Measurements from ENCODE around the gene MKRN2OS.

The MKRN2OS gene, protein sequence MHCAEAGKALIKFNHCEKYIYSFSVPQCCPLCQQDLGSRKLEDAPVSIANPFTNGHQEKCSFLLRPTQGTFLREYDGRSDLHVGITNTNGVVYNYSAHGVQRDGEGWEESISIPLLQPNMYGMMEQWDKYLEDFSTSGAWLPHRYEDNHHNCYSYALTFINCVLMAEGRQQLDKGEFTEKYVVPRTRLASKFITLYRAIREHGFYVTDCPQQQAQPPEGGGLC

DNA sequence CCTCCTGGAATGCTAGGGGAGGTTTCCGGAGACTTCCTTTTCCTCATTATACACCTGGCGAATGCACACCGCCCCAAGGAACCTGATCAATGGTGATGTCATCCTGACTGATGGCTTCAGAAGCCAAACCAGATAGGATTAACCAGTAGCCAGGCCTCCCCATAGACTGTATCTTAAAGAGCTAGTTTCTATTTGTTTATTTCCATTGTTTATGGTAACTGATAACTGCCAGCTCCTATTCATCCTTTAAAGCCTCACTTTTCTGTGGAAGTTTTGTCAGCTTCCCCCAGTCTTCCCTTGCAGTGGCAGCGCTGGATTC is at the start of gene MKRN2OS:
Gene MKRN2OS (minus strand): TSS at position 27 of the 319 bp plus-strand sequence. CDS start 35 bp downstream, outside the sequence.
- DNase-seq: peak; percentile 38

DNA sequence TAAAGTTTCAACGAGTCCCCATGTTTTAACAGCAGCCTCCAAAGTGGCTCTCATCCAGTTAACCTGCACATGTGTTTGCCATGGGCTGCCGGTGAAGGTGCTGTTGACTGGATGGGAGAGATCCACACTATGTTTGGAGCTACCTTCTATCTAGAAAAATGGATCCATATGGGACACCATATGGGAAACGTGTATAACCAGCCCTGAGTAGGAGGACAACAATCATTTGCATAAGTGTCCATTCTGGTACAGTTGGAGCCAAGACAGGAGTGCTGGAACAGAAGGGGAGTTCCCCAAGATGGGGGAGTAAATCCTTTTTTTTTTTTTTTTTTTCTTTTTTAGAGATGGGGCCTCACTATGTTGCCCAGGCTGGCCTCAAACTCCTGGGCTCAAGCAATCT is 48.2 kb upstream of the MKRN2OS start:
- no peak for DNase-seq

DNA sequence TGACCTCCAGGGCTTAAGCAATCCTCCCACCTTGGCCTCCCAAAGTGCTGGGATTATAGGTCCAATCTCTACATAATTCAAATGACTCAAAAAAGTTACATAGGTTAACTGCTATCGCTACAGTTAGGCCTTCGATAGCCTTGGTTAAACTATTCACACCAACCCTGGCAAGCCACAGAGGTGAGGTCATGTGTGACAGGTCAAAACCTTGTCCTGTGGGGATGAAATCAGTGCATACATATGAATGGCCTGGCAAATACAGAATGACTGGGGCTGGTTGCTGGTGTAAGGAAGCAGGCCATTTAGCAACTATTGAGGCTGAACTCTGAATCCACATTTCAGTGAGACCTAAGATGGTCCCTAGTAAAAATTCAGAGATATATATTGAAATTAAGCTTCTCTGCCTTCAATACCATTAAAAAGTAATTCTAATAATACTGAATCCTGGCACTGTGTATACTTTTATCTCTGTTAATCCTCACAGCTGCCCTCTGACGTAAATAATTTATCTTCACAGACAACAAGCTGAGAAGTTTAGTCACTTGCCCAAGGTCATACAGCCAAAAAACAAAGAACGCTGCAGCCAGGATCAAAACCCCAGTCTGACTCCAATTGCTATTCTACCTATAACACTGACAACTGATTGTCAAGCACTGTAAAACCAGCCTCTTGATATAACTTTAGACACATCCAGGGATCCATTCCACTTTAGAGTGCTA is 46.9 kb upstream of the MKRN2OS start:
- DNase-seq: no peak

DNA sequence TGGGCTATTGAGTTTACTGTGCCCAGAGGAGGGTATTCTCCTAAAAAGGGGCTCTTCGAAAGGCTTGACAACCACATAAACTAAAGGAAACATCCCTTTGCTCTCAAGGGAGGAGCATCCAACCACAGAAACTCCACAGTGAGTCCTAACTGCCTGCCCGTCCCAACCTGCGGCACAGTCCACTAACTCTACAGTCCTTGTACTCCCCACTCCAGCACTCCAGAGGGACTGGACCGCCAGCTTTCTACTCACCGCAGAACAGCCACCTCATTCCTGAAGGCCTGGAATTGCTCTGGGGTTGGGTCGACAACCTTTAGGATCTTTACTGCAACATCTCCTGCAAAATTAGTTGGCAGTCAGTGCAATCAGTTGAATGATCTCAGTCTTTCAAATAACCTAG is 46.2 kb upstream of the MKRN2OS start:
- DNase-seq: no peak

DNA sequence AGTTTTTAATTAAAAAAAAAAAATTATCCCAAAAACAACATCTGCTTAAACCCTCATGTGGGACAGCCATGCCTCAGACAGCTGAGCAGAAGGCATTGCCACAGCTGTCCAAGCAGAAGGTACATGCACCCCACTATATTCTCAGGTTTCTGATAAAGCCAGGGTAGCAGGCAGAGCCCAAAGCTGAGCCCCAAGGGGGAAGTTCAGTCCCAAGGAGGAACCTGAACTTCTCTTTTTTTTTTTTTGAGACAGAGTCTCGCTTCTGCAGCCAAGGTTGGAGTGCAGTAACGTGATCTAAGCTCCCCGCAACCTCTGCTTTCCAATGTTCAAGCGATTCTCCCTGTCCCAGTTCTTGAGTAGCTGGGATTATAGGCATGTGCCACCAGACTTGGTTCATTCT is 44.8 kb upstream of the MKRN2OS start:
- DNase-seq: no peak

DNA sequence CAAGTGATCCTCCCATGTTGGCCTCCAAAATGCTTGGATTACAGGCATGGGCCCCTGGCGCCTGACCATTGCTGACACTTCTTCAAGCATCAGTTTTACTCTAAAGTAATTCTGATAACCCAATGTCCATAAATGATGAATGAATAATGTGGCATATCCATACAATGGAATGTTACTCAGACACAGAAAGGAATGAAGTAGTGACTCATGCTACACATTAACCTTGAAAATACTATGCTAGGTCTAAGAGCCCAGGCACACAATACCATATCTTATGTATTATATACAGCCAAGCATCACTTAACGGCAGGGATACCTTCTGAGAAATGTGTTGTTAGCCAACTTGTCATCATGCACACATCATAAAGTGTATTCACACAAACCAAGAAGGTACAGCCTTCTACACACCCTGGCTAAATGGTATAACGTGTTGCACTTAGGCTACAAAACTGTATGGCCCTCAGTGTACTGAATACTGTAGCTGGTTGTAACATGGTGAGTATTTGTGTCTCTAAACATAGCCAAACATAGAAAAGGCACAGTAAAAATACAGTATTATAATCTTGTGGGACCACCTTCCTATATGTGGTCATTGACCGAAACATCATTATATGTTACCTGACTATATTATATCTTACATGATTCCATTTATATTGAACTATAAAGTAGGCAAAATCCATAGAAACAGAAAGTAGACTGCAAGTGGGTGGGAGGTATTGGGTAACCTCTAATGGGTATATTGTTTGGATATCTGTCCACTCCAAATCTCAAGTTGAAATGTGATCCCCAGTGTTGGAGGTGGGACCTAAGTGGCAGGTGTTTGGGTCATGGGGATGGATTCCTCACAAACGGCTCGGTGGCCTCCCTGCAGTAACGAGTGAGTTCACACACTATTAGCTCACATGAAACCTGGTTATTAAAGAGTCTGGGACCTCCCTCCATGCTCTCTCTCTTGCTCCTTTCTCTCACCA is 43.0 kb upstream of the MKRN2OS start:
- DNase-seq: peak; percentile 79

DNA sequence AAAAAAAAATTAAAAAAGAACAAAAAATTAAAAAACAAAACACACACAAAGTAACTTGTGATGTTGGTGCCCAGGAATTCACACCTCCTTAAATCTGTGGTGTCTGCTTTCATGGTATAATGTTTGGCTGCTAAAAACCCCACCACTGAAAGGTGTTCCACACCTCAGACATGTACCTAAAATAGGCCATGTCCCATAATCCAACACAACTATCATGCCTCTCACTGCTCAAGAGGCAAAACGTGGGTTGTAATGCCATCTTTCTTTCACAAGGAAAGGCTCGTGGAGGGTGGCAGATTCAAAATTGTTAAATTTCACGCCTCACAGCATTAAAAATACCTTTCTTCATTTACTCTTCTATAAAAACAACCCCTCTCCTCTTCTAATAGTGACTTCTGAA is 41.1 kb upstream of the MKRN2OS start:
- no peak for DNase-seq

DNA sequence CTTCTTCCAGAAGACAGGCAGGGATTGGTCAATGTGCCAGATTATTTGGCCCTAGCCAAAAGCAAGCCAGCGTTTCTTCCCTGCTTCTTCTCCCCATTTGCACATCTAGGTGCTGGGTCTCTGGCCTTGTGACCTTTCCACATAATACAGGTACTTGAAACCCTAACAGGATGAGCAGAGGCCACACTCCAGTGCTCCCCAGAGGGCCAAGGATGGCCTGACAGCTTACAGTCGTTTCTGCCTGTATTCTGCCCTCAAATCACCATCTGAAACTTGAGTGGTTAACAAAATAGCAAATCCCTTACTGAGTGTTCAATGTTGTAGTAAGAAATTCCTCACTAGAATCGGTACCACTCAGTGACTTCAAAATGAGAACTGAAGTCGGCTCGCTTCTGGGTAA is 40.7 kb upstream of the MKRN2OS start:
- no peak for DNase-seq

DNA sequence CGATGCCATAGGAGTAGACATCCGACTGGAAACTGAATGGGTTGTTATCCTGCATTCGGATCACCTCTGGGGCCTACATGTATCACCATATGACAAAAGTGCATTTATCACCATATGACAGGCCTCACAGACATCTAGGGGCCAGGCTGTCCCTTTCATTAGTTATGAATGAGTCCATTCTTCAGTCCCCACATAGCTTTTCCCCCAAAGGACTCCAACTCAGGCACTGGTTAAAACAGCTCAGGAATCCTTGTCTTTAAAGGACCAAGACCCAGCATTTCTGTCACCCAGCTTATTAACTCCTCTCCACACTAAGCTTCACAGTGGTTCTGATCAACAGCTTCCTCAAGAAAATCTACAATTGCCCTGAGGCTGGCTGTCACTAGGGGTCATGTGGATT is 39.9 kb upstream of the MKRN2OS start:
- no peak for DNase-seq

DNA sequence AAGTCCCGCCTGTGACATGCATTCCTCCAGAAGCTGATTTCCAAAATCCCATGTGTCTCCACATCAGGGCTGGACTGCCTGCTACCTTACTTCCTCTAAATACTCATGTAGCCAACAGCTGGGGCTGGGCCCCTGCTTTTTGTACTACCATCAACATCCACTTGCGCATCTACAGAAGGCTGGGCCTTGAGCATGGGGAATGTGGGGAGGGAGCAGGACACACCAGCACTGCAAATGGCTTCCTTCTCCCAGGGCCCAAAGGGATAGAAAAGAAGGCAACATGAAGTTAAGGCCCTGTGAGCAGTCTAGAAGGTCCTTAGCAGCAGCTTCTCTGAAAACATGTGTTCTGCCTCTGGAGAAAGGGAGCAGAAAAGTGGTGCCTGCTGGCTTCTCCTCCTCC is 38.8 kb upstream of the MKRN2OS start:
- no peak for DNase-seq

DNA sequence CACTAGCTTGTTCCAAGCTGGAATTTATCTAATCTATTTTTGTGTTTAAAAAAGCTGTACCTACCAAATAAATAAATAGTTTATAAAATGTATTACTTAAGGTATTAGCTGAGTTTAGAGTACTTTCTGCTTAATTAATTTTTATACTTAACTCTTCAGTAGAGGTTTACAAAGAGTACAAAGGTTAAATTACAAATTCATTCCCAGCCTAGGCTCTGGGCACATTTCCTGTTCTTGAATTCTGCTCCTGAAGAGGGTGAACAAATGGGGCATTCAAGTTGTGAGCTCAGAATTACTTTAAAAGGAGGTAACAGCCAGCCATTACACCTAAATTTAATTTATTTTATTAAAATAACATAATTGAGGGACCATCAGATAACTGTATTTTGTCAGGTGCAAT is 38.0 kb upstream of the MKRN2OS start:
- no peak for DNase-seq

DNA sequence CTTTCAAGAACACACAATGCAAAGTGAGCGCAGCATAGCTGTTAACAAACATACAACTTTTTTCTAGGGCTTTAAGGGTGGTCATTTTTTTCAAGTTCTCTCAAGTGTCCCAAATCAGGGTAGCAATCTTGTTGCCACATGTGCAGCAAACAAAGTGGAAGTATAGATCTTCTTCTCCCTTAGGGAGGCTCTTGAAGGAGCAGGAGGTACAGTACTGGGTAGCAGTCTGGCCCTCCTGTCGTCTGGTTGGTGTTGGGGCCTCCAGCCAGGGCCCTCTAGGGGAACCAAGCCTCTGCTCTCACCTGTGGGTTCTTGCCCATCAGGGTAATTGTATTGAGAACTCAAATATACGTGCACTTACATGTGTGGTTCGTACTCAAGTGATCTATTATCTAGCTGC is 37.4 kb upstream of the MKRN2OS start:
- no peak for DNase-seq

DNA sequence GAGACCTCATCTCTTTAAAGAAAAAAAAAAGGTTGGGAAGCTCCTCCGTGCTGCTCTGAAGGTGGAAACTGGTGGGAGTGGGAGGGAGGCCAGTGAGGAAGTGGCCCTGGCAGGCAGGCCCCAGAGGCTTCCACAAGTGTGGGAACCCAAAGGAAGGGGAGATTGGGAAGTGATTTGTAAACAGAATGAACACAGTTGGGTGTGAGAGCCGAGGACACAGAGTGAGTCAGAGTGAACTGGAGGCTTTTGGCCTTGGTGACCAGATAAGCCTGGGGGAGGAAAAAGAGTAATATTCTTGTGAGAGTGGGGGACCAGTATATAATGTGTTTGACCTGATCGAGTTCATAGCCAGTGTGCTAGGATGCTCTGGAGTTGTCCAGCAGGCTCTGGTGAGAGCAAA is 34.6 kb upstream of the MKRN2OS start:
- DNase-seq: no peak

DNA sequence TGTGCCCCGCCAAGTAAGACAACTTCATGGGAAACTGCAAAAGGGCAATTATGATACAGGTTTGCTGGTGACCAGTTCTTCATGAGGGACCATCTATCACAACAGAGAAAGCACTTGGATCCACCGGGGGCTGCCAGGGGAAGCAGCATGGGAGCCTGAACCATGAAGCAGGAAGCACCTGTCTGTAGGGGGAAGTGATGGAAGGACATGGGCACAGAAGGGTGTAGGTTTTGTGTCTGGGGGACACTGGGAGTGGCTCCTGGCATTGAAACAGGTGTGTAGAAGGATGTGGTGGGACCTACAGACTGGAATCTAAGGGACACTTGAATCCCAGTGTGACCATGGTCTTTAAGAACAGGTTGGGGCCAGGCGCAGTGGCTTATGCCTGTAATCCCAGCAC is 34.2 kb upstream of the MKRN2OS start:
- no peak for DNase-seq

DNA sequence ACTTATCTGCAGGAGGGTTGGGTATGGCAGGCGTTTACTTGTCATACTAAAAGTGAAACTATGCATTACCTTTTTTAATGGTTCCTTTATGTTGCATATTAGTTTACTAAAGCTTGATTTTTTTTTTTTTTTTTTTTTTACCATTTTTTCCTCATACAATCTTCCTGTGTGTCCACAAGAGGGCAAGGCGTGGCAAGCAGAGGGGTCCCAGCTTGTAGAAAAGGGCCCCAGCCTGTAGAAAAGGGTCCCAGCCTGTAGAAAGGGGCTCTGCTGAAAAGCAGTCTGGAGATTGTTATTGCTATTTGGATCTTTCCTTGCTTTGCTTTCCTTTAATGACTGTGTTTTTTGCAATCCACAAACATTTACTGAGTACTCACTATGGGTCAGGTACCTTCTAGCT is 33.4 kb upstream of the MKRN2OS start:
- DNase-seq: no peak

DNA sequence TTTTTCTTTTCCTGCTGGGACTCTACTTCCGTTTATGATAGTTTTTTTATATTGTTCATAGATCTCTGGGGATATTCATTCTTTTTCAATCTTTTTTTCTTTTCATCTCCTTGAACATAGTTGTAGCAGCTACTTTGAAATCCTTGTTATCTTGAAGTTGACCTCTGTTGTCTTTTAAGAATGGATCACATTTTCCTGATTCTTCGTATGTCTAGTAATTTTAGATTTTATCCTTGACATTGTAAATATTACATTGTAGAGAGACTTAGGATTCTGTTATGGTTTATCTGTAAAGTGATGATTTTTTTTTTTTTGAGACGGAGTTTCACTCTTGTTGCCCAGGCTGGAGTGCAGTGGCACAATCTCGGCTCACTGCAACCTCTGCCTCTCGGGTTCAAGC is 32.1 kb upstream of the MKRN2OS start:
- DNase-seq: no peak

DNA sequence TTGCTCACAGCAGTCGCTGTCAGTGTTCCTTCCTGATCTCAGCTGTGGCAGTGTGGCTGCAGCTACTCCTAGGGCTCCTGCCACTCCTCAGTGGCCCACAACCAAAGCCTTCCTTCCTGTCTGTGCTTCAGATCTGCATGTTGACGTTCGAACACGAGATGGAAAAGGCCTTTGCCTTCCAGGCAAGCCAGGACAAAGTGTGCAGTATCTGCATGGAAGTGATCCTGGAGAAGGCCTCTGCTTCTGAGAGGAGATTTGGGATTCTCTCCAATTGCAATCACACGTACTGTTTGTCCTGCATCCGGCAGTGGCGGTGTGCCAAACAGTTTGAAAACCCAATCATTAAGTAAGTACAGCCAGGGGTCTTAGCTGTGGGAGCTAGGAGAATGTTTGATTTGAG is 29.4 kb upstream of the MKRN2OS start:
- DNase-seq: no peak

DNA sequence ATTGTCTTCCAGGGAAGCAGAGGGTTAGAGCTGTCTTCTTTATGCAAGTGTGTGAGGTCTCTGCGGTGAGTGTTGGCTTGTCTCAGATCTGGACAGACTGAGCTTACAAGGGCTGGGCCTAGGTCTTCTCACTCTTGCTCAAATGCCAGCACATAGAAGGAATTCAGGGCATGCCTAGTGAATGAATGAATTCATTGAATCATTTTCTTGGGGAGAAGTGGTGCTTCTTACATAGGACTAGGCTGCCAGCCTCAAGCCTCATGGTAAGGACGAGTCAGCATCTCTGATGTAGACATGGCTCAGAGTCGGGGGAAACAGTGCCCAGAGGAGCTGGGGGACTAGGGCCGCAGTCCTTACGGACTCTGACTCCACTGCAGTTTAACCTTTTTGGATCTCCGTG is 28.8 kb upstream of the MKRN2OS start:
- no peak for DNase-seq

DNA sequence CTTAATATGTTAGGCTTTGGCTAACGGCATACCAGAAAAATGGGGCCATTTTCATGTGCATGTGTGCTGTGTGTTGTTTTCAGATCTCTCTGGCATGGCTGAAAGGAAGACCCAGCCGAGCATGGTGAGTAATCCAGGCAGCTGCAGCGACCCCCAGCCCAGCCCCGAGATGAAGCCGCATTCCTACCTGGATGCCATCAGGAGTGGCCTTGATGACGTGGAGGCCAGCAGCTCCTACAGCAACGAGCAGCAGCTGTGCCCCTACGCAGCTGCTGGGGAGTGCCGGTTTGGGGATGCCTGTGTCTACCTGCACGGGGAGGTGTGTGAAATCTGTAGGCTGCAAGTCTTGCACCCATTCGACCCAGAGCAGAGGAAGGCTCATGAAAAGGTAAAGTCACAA is 26.7 kb upstream of the MKRN2OS start:
- DNase-seq: no peak

DNA sequence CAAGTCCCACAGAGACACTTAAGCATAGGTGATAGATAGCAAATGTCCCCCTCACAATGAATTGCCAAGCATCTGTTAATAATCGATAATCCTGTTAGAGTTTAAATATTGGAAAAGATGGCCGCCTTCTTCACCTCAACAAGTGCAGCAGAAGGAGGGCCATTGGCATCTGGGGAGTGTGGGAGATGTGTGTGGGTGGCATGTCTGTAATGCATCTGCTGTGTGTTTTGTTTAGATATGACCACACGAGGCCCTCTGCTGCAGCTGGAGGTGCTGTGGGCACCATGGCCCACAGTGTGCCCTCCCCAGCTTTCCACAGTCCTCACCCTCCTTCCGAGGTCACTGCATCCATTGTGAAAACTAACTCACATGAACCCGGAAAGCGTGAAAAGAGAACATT is 24.5 kb upstream of the MKRN2OS start:
- no peak for DNase-seq

DNA sequence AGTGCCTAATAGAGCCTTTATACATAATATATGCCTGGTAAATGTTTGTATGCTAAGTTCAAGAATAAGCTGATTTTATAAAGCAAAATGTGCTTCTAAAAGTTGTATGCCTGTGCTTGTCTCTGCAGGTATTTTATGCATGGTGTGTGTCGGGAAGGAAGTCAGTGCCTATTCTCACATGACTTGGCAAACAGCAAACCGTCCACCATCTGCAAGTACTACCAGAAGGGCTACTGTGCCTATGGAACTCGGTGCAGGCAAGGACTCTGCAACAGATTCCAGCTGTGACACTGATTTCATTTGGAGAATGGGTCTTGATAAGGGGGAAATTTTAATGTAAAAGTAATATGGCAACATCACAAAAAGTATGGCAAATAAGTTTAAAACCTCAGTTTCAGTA is 23.4 kb upstream of the MKRN2OS start:
- DNase-seq: no peak

DNA sequence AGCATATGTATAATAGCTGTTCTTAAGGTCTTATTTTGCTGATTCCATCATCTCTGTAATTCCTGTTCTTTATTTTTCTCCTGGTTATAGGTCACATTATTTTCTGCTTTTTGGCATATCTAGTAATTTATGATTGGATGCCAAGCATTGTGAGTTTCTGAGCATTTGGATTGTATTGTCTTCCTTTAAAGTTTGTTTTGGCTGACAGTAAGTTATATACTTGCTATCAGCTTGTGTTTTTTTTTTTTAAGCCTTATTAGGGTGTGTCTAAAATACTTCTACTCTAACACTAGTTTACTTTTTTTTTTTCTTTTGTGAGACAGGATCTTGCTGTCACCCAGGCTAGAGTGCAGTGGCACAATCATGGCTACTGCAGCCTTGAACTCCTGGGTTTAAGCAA is 21.7 kb upstream of the MKRN2OS start:
- DNase-seq: no peak

DNA sequence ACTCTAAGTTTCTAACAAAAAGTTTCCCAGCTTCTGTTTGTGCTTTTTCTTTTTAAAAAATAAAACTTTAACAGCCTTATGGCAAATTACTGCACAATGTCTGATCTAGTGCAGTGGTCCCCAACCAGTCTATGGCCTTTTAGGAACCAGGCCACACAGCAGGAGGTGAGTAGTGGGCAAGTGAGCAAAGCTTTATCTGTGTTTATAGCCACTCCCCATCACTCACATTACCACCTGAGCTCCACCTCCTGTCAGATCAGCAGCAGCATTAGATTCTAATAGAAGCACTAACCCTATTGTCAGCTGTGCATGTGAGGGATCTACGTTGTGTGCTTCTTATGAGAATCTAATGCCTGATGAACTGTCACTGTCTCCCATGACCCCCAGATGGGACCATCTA is 17.2 kb upstream of the MKRN2OS start:
- no peak for DNase-seq

DNA sequence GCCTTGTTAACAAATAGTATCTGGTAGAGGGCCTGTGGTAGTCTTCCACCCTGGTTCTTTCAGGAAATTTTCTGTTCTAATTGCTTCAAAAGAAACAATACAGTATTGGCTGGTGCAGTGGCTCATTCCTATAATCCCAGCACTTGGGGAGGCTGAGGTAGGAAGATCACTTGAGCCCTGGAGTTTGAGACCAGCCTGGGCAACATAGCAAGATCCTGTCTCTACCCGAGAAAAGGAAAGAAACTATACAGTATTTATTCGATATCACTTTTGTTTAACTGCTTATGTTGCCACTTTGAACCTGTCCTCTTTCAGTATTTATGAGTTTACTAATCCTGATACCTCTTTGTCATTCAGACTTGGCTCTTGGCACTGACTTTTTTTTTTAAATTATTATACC is 16.1 kb upstream of the MKRN2OS start:
- no peak for DNase-seq

Measured in NCI-H510A (cell line).